GM10847 (cell line): ENCODE results near the gene MED28.

Experiments used
- POLR2A ChIP-seq: IDR thresholded peaks from 2 replicates; pipeline ENCODE4 v1.6.1; 2011; ENCODE audit not compliant: insufficient read length; ENCODE audit errors: extremely low read depth

The MED28 gene

GRCh38 chr4:17639136-17639535 is 24.7 kb downstream of the MED28 start:
- no peak for TF ChIP-seq POLR2A

GRCh38 chr4:17642398-17642783 is 27.9 kb downstream of the MED28 start:
- TF ChIP-seq POLR2A: no peak

- no peak for TF ChIP-seq POLR2A
Observed at GRCh38 chr4:17646693-17647092, 32.3 kb downstream of the MED28 start.

DNA sequence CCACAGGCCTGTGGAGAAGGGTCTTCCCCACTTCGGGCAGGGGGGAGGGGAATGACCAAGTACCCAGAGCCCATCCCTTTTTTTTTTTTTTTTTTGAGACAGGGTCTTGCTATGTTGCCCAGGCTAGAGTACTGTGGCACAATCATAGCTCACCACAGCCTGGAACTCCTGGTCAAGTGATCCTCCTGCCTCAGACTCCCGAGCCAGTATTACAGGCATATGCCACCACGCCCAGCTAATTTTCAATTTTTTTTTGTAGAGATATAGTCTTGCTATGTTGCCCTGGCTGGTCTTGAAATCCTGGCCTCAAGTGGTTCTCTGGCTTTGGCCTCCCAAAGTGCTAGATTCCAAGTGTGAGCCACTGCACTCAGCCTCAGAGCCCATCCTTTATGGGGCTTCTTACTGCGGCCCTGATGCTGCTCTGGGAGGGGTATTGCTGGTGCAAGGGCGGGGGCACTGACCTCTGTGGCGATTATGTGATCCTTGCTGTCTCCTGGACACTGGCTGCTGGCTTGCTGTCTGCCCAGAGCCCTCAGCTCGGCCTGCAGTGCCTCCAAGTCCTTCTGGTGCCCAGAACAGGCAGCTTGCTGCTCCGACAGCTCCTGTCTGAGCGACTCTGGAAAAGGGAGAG is 32.9 kb downstream of the MED28 start:
- no peak for TF ChIP-seq POLR2A

- TF ChIP-seq POLR2A: no peak
Observed at GRCh38 chr4:17647927-17648326, 33.5 kb downstream of the MED28 start.

DNA sequence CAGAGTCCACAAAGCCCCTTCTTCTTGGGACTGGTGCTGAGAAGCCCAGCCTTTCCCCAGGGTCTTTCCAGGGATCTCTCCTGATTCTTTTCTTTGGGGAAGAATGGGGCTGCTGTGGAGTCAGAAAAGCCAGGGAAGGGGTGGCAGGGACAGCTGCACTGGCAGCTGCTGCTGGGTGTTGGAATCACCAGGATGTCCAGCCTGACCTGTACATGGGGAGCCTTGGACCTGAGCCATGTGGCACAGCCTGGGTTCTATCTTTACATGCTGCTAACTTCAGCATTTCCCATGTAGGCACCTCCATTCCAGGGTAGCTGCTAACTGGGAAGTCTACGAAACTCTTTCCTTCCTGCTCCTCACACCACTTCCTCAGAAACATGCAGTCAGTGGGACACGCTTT is 36.0 kb downstream of the MED28 start:
- no peak for TF ChIP-seq POLR2A

- TF ChIP-seq POLR2A: no peak
Observed at GRCh38 chr4:17654701-17655100, 40.3 kb downstream of the MED28 start.

DNA sequence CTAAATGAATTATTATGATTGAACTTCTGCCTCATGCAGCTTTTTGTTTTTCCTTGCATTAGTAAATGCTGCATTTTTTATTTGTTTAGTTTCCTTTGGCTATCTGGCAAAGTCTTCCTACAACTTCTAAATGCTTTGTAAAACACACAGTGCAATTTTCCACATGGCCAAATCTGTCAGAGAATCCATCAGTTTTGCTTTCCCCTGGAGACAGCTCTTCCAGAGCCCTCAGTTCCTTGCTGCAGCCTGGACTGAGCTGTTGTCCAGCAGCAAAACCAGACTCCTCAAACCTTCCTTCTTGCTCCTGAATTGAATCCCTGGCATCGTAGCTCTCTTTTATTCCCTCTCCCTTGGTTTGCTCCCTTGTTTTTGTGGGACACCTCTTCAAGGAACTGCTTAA is 42.6 kb downstream of the MED28 start:
- no peak for TF ChIP-seq POLR2A

GRCh38 chr4:17657849-17658248 is 43.4 kb downstream of the MED28 start:
- no peak for TF ChIP-seq POLR2A

DNA sequence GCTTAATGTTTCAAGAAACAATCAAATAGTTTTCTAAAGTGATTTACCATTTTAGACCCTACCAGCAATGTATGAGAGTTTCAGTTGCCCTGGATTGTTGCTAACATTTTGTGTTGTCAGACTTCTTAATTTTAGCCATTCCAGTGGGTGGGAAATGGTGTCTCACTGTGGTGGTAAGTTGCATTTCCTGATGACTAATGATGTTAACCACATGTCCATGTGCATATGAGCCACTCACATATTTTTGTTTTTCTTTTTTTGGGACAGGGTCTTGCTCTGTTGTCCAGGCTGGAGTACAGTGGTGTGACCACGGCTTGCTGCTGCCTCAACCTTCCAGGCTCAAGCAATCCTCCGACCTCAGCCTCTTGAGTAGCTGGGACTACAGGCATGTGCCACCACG is 48.3 kb downstream of the MED28 start:
- no peak for TF ChIP-seq POLR2A

GRCh38 chr4:17664755-17665154 is 50.3 kb downstream of the MED28 start:
- no peak for TF ChIP-seq POLR2A

DNA sequence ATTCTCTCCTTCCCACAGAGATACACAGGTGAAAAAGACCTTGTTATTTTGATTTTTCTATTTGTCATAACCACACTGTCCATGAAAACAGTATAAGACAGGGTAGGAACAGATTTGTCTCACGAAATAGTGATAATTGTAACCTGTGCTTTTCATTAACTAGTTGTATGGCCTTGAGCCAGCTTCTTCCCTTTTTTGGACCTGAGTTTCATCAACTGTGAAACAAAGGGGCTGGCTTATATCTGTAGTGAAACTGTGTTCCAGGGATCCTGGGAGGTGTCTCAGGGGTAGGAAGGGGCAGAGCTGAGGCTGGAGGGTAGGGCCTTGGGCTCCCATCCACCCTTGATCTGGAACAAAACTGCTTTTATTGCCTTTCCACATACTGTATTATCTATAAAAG is 50.9 kb downstream of the MED28 start:
- TF ChIP-seq POLR2A: no peak

DNA sequence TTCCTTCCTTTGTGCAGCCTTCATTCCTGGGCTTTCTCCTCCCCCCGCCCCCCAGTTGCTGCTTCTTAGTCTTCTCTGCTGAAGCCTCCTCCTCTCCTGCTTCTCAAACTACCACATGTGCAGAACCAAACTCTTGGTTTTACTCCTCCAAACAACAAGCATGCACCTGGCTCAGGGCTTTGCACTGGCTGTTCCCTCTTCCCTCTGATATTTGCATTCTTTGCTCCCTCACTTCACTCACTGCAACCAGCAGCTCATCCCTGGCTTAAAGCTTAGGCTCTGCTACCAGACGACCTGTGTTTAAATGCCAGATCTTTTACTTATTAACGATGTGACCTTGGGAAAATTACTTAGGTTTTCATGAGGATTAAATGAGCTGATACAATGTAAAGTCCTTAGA is 51.4 kb downstream of the MED28 start:
- TF ChIP-seq POLR2A: no peak

DNA sequence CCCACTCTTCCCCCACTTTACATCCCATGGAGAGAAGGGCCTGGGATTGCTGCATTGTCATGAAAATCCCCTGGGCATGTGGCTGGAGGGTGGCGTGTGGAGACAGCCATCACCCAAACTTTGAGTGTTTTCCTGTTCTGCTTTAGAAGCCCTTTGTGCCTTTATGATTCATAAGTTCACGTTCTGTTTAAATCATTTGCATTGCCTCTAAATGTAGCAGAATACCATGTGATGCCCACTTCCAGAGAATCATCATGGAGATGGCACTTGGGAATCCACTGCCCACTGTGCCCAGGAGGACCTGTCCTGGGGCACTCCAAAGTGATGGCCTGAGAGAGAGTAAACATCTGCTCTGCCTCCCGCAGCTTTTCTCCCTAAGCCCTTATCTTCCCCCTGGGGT is 52.8 kb downstream of the MED28 start:
- TF ChIP-seq POLR2A: no peak

- TF ChIP-seq POLR2A: no peak
Observed at GRCh38 chr4:17667653-17668201, 53.3 kb downstream of the MED28 start.

DNA sequence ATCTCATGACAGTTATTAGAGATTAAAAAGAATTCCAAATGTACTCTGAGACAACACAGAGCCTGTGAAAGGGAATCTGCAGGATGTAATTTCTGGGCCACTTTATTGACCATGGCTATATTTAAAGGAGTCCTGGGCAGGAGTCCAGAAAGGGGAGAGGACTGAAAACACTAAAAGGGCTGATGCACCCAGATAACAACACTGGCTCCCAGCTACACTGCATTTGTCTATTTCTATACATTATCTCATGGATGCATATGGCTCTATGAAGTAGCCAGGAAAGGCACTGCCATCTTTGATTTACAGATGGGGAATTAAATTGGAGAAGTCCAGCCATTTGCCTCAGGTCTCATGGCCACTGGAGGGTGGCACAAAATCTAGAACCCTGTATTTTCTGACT is 56.0 kb downstream of the MED28 start:
- no peak for TF ChIP-seq POLR2A

GRCh38 chr4:17680559-17681280 is 66.3 kb downstream of the MED28 start:
- TF ChIP-seq POLR2A: no peak
